Measurements from ENCODE around the gene NUDT8. TPM values are rescaled to one million over a fixed set of nuclear protein-coding genes. Genes with fewer than 3 reads are reported as not detected.

NUDT8 gene
- total RNA-seq, 1 donor from 2014 or later: 5.8 TPM

GRCh38 chr11:67581469-67581868, 48.3 kb downstream of the NUDT8 start:
- DNase-seq: no peak
- Mint-ChIP-seq H3K27me3 (ENCODE audit: unreplicated experiment) (peaks cover 10% of the 10 kb centered on the region), H3K36me3 (ENCODE audit: unreplicated experiment) (no peaks in the 10 kb centered on the region), H3K27ac (ENCODE audit: unreplicated experiment) (peak overlapping the region; percentile 78), H3K9me3 (ENCODE audit: unreplicated experiment) (peaks cover 10% of the 10 kb centered on the region), H3K4me1 (ENCODE audit: low read depth, unreplicated experiment) (peaks cover 19% of the 10 kb centered on the region), H3K4me3 (ENCODE audit: unreplicated experiment) (peak overlapping the region; percentile 75)
- TF ChIP-seq CTCF (IDR thresholded peaks at IDR 0.05; ENCODE audit: partially characterized antibody, unreplicated experiment): no peak

GRCh38 chr11:67577951-67578350, 51.8 kb downstream of the NUDT8 start:
- no peak overlapping the region for H3K27ac Mint-ChIP-seq (ENCODE audit: unreplicated experiment)
- peaks cover 2% of the 10 kb centered on the region for H3K27me3 Mint-ChIP-seq (ENCODE audit: unreplicated experiment)

More at GRCh38 chr11:67577951-67578350, 51.8 kb downstream of the NUDT8 start:
- Mint-ChIP-seq H3K36me3 (ENCODE audit: unreplicated experiment) (no peaks in the 10 kb centered on the region), H3K4me3 (ENCODE audit: unreplicated experiment) (no peak overlapping the region), H3K4me1 (ENCODE audit: low read depth, unreplicated experiment) (peaks cover 12% of the 10 kb centered on the region), H3K9me3 (ENCODE audit: unreplicated experiment) (no peaks in the 10 kb centered on the region)
- no peak for TF ChIP-seq CTCF (IDR thresholded peaks at IDR 0.05; ENCODE audit: partially characterized antibody, unreplicated experiment)
- no peak for DNase-seq

Other genes starting within 250 kb of the NUDT8 start
- 12.1 TPM for gene RAD9A, start 238.0 kb downstream of the NUDT8 start, total RNA-seq (ENCODE audit: unreplicated experiment)
- gene PPP1CA, start 228.1 kb downstream of the NUDT8 start, total RNA-seq (ENCODE audit: unreplicated experiment): 163 TPM
- gene TBC1D10C, start 225.9 kb downstream of the NUDT8 start, total RNA-seq (ENCODE audit: unreplicated experiment): not detected
- gene CARNS1, start 214.3 kb downstream of the NUDT8 start, total RNA-seq (ENCODE audit: unreplicated experiment): 0.07 TPM
- gene RPS6KB2, start 201.4 kb downstream of the NUDT8 start, total RNA-seq (ENCODE audit: unreplicated experiment): 69.0 TPM
- gene PTPRCAP, start 192.3 kb downstream of the NUDT8 start, total RNA-seq (ENCODE audit: unreplicated experiment): 2.1 TPM
- 88.8 TPM for gene CORO1B, start 186.5 kb downstream of the NUDT8 start, total RNA-seq (ENCODE audit: unreplicated experiment)
- not detected for gene GPR152, start 177.2 kb downstream of the NUDT8 start, total RNA-seq (ENCODE audit: unreplicated experiment)
- not detected for gene CABP4, start 174.6 kb downstream of the NUDT8 start, total RNA-seq (ENCODE audit: unreplicated experiment)
- 41.9 TPM for gene TMEM134, start 160.7 kb downstream of the NUDT8 start, total RNA-seq (ENCODE audit: unreplicated experiment)
- gene AIP, start 146.9 kb downstream of the NUDT8 start, total RNA-seq (ENCODE audit: unreplicated experiment): 43.0 TPM
- 25.6 TPM for gene PITPNM1, start 124.6 kb downstream of the NUDT8 start, total RNA-seq (ENCODE audit: unreplicated experiment)
- 21.9 TPM for gene CDK2AP2, start 121.8 kb downstream of the NUDT8 start, total RNA-seq (ENCODE audit: unreplicated experiment)
- not detected for gene CABP2, start 106.5 kb downstream of the NUDT8 start, total RNA-seq (ENCODE audit: unreplicated experiment)
- gene GSTP1, start 46.1 kb downstream of the NUDT8 start, total RNA-seq (ENCODE audit: unreplicated experiment): 712 TPM
- gene NDUFV1, start 23.0 kb downstream of the NUDT8 start, total RNA-seq (ENCODE audit: unreplicated experiment): 216 TPM
- not detected for gene TBX10, start 9.8 kb upstream of the NUDT8 start, total RNA-seq (ENCODE audit: unreplicated experiment)
- gene ACY3, start 20.8 kb upstream of the NUDT8 start, total RNA-seq (ENCODE audit: unreplicated experiment): not detected
- not detected for gene ALDH3B2, start 44.7 kb upstream of the NUDT8 start, total RNA-seq (ENCODE audit: unreplicated experiment)